HG02610 (cell line): ENCODE results near the gene ZBTB7C.

ENCODE experiments used
- ATAC-seq: cut with Tn5 transposase; IDR thresholded peaks from one replicate; pipeline ENCODE4 v1.9.1; 2021; ENCODE audit warnings: mild to moderate bottlenecking, moderate library complexity; ENCODE audit not compliant: unreplicated experiment

ZBTB7C gene

DNA sequence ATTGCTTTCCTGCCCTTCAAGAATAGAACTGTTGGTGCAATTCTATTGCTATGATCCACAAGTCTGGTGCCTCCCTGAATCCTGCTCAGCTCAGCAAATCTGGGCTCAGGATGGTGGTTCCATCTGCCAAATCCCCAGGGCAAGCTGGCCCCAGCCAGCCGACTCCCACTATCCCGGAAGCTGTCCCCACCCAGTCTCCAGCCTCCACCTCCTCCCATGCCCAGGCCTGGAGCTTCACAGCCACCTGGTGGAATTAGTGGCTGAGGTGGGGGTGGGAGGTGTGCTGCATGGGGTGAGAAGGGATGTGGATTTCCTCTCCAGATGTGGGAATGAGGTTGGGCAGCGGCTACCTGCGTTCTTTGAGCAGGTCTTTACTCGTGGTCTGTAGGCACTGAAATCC lies 359.4 kb downstream of the ZBTB7C start:
- no peak for ATAC-seq

DNA sequence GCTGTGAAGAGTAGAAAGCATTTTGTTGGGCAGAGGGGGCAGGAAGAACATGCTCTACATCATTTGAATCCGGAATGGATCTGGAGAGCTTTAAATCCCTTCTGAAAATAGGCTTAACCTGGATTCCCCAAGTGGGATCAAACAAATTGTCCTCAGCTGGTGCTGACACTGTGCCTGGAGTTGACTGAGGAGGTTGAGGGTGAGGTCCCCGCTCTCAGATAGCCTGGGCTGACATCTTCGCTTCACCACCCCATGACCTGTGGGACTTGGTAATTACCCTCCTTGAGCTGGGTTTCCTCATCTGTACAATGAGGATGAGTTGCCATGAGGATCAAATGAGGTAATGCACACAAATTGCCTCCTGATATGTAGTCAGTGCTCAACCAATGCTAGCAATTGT lies 360.9 kb downstream of the ZBTB7C start:
- no peak for ATAC-seq

DNA sequence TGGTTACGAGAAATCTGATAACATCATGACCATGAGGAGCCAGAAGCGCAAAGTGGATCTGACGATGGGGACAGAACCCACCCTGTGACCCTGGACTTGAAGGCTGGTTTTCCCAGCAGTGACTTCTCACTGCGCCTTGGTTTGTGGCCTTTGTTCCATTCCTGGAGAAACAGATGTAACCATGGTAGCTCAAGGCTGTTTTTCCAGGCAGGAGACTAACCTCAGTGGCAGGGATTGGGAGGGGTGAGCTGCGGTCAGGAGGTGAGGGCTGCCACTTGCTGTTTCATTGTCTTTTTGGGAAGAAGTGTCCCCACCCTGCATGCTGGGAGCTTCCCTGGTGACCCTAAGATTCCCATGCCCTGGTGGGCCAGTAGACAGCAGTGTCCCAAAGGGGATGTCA lies 362.3 kb downstream of the ZBTB7C start:
- no peak for ATAC-seq

DNA sequence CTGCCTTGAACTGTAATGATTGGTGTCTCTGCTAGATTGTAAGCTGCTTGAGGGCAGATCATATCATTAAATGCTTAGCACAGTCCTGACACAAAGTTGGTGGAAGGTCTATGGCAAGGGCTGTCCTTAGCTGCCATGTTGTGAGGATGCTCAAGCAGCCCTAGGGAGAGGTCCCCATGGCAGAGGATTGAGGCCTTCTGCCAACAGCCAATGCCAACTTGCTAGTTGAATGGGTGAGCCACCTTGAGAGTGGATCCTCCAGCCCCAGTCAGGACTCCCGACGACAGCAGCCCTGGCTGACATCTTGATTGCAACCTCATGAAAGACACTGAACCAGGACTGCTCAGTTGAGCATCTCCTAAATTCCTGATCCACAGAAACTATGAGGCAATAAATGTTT lies 363.4 kb downstream of the ZBTB7C start:
- no peak for ATAC-seq

DNA sequence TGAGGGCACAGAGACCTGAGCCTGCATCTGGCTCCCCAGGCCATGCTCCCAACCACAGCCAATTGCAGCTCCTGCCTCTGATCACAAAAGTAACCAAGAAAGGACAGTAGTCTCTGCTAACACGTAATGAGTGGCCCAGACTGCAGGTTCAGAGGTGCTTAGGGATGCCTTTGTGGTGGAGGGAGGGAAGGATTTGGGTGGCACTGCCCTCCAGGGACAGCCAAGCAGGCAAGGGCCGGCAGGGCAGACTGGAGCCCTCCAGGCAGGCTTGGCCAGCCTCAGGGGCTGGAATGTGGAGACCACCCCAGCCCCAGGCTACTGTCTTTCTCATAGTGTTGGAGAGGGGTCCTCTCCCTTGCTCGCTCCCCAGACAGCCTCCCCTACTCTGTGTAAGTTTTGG lies 364.2 kb downstream of the ZBTB7C start:
- ATAC-seq = no peak

DNA sequence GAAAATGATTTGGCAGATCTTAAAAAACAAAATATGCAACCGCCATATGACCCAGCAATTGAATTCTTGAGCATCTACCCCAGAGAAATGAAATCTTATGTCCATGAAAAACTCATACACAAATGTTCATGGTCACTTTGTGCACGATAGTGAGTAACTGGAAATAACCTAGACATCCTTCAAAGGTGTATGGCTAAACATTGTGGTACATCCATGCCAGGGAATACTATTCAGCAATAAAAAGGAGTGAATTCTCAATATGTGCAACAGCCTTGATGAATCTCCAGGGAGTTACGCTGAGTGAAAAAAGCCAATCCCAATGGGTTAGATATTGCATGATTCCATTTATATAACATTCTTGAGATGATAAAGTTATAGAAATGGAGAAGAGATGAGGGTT lies 366.0 kb downstream of the ZBTB7C start:
- ATAC-seq = no peak

DNA sequence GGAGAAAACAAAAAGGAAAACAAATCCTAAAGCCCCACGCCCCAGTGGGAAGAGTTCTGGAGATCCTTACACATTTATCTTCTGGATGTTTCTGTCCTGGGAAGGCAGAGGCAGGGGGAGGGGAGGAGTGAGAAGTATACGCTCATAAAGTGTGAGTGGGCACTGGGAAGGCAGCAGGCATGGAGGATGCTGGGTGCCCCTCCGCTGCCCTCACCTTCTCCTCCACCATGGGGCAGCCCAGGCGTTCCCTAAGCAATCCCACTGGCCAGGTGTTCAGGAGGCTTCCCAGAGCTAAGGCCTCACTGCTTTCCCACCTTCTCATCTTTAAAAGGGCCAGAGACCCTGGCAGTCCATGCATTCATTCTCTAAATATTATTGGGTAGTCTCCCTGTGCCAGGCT lies 366.8 kb downstream of the ZBTB7C start:
- no peak for ATAC-seq

DNA sequence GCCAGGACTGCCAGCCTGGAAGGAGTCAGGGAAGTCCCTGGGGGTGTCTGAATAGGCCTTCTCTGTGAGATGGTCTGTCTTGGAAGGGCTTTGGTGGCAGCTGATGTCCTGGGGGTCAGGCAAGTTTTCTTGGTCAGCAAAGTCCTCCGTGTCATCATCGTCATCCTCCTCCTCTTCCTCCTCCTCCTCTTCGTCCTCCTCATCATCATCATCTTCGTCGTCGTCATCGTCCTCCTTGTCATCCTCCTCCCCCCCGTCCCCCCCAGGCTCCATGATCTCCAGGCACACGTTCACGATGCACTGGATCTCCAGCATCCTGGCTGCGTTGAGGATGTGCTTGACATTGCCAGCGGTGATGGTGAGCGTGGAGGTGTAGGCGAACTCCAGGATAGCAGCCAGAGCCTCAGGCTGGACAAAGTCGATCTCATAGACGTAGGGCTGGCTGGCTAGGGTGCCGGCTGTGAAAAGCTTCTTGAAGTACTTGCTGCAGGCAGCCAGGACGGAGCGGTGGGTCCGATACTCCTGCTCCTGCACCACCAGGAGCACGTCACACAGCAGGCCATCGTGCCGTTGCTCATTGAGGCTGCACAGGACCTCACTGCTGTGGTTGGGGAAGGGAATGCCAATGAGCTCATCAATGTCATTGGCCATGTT lies 368.6 kb downstream of the ZBTB7C start:
- no peak for ATAC-seq

DNA sequence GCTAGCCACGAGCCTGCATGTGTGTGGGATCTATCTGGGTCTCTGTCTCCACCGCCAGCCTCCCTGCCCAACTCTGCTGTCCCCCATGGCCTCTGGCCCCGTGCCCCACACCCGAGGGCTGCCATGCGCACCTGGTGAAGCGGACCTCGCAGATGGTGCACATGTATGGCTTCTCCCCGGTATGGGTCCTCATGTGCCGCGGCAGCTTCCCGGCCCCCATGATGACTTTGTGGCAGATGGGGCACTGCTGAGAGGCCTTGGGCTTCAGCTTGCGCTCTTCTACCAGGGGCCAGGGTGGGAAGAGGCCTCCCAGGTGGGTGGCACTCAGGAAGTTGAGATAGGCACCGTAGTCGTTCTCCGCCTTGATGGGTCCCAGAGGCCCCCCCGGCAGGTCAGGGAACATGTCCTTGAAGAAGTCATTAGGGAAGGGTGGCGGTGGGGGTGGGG lies 369.4 kb downstream of the ZBTB7C start:
- no peak for ATAC-seq

DNA sequence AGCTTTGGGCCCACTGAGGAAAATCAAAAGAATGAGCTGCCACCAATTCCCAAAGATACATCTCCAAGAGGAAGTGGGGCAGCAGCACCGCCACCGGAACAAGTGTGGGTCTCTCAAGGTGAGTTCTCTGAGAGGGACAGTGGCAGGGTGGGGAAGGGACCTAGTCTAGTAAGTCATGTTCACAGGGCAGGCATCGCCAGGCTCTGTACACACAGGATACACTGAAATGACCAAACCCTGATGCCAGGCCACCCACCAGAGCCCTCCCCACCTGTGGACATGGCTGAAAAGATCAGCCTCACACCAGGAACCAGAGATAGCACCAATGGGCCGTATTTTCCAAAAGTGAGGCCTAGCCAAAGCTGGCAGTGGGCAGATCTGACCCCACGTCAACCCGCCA lies 370.5 kb downstream of the ZBTB7C start:
- no peak for ATAC-seq

DNA sequence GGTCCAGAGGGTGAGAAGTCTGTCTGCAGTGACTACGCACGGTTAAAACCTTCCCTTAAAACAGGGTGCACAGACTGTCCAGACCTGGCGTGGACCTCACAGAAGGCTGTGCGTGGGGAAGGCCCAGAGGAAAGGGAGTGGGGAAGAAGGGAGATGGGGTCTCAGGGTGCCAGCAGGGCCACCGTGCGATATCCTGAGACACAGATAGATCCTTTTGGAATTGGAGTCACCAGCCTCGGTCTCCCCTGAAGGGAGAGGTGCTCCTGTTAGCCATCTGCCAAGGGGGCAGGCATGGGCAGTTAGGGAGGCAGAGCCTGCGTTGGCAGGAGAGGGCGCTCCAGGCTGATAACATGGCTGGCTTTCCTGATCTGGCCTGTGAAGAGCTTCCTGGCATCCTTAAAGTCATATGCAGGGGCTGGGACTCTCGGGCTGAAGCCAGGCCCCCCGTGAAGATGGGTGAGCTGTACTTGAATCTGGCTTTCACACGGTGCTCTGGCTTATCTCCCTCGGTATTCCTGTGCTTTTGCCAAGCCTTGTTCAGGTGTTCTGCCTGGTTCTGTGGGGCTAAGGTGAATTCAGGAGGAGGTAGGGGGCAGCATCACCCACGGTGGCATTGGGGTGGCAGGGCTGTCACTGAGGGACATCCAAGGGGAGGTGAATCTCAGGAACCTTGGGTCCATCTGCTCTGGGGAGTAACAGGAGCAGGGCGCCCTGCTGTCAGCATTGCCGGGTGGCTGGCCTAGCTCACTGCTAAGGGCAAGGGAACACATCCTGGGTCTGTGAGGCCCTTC lies 371.5 kb downstream of the ZBTB7C start:
- no peak for ATAC-seq

DNA sequence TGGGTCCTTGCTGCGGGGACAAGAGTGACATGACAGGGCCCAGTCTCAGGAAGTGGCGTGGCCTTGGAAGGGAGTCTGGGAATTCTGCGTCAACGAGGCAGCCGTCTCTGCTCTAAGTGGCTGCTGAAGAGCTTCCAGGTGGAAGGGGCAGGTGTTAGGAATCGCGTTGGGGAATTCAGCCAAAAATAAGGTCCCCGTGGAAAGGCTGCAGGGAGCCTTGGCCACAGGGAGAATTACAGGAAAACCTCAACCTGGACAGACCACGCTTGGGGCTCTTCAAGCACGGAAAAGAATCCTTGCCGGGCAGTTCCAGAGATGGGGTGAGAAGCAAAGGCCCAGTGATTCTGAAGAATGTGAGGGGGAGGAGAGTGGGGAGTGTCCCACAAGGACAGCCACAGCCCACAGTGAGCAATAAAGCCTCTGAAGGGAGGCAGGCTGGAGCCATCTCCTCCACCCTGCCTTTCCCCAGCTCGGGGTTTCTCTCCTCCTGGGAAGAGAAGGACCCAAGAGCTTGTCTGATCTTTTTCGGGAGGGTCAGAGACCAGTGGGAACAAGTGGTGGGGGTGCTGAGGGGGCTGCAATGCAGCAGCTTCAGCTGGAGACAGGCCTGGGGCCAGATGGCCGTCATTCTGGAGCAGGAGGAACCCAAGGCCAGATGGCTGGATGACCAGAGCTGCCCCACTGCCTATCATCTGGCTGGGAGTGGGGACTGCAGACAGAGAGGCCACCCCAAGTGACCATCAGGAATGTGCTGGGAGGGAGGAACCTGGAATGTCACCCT lies 372.4 kb downstream of the ZBTB7C start:
- ATAC-seq = no peak

DNA sequence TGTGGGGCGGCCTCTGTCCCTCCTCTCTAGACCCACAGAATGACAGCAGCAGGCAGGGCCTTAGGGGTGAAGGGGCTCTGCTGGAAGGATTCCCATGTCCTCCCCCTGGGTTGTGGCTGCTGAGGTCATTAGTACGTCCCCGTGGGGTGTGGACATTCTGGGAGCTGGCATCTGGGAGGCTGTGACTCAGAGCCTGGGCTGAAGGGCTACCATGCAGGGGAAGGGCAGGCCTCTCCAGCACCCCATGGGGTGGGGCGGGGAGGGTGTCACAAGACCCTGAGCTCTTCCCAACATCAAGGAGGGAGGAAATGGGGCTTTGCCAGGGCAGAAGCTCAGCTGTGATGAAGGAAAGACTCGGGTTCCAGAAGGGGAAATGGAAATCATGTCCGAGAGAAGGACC lies 373.0 kb downstream of the ZBTB7C start:
- ATAC-seq = no peak

DNA sequence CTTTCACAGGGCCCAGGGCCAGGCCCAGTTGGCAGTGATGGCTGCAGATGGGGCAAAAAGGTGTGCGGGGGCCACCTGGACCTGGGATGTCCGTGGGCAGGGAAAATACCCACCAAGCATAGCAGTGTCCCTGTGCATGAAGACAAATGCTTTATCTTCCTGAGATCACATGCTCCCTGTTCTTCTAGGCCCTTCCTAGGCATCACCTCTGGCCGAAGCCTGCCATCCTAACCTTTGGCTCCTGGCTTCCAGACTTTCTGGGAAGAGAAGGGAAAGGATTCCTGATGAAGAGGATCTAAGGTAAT lies 373.7 kb downstream of the ZBTB7C start:
- ATAC-seq = no peak

DNA sequence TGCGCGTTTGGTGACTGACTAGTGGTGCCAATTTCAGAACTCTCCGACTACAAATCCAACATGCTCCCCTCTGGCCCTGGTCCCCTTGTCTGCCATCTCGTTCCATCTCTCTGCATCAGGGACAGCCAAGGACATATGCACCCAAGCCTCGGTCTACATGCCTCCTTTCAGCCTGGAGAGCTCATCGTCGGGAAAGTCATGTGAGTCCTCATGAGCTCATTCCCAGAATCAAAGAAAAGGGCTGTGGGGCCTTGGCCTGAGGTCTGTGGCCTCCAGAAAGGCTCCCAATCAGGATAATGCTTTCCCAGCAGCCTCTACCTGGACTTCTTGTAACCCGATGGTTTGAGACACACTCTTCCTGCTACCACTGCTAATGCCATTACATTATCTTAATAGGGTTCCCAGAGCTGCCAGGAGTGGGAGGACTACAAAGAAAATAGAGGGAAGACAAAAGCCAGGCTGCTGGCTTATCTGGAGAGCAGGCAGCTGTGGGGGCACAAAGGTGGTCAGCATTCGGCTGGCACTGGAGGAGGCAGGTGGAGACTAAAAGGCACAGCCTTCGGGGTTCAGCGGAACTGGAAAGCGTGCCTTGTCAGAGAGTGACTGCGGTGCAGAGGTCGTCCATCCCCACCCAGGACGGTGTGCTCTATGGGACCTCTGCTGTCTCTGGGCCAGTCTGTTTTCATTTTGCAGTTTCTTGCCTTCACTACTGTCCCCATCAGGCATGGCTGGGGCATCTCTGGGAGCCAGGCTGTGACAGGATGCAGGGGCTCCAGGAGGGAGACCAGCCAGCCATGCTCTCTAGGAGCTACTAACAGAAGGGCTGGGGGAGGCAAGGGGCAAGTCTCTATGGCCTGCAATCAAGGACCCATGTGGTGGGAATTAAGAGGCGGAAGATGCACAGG lies 374.3 kb downstream of the ZBTB7C start:
- no peak for ATAC-seq

DNA sequence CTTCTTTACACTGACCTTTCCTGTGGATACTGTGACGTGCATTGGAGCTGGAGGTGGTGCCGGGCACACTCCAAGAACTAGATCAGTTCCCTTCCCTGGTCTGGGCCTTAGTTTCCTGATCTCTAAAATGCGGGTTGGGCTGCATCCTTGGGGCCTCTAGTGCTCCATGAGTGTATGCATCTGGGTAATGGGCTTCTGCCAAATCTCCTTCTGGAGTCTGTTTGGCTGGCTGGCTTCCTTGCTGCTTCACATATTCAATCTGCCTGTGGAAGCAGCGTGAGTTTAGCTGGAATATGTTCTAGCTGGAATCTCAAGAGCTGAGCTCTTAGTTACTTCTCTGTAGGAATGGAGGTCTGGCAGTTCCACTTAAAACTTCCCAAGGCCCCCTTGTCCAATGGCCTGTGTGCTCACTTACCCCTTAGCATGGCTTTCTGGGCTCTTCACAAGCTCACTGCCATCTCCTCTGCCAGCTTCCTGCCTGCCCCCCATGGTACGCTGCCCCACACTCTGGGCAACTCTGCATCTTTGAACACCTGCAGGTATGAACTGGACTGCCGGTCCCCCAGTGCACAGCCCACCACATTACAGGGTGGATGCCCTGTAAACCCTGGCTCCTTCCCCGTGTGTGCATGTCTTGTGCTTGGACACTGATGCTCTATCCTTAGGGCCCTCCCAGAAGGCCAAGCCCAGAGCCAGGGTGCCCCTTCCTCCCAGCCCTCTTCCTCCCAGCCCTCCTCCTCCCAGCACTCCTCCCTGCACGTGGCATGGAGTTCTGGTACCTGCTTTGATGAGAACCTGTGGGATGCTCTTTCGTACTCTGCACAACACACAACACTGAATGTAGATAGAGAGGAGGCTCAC lies 375.2 kb downstream of the ZBTB7C start:
- no peak for ATAC-seq

DNA sequence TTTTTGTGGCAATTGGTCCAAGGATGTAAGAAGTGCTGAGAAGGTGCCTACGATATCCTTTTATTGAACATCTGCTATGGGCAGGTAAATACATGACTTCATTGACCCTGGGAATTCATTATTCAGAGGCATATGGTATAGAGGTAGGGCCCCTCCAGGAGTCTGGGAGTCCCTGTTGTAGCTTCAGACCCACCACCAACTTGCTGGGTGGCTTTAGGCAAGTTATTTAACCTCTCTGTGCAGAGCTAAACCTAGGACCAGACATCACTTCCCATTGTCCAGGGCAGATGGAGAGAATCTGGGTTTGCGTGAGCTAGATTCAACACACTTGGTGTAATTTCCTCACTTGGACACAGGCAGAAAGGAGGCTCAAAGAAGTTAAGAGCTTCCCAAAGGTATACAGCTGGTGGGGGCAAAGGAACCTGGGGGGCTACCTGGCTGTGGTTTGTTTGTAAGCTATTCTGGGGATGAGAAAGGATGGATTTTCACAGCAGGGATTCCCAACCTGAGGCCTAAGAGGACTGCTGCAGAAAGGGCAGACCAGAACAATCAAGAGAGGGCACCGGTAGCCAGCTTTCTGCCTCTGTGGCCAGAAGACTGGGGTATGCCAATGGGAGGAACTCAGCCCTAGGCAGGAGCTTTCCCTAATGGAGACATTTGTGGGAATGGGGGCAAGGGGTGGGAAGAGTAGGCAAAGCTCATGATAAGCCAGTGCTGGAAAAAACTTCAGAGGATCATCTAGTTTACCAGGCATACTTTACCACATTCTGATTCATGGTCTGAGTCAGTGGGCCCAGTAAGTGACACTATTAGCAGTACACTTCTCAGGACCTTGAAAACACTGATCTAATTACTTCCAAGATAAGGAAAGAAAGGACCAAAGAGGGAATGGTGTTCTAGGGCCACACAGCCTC lies 376.1 kb downstream of the ZBTB7C start:
- no peak for ATAC-seq

DNA sequence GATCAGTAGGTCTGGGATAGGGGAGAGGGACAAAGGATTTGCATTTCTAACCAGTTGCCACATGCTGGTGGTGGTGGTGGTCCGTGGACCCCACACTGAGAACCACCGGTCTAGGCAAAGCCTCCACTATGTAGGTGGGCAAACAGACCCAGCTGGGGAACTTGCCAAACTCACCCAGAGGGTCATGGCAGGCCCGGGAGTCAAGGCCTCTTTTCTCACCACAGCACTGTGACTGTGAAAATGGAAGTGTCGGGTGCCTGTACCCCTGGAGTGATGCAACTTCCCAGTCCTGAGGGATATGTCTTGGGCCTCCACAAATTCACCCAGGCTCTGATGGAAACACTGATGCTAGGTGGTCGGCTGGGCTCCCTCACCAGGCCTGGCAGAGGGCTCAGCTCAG lies 377.5 kb downstream of the ZBTB7C start:
- no peak for ATAC-seq
